ENCODE measurements around the gene RAB11B. TPM values are rescaled to one million over a fixed set of nuclear protein-coding genes. Genes with fewer than 3 reads are reported as not detected.

The RAB11B gene
- total and polyA plus RNA-seq, 2 of the 13 experiments (the other 11 are each of a cell fraction or from before 2014, with no cell fraction given), result 6.0 to 28.4 TPM

DNA sequence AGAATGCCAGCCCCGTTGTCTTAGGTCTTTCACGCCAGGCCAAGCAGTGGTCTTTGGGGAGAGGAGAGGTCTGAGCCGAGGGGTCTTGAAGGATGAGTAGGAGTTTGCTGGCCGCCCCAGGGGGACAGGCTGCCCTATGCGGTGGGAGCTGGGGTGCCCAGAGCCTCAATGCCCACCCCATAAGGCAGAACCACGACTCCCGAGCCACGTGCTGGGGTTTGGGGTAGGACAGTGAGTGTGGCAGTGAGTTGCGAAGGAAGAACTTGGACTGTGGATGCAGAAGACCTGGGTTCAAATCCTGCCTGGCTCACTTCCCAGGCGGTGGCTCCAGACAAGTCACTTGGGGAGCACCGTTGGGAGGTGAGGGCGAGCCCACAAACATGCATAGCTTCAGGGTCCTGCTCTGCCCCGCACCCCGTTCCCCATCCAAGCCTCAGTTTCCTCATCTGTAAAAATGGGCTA is 5.5 kb downstream of the RAB11B start:
- Histone ChIP-seq H3K27ac (ENCODE audit: extremely low read length, insufficient read depth, low read length) (no peak overlapping the region), H3K9me3 (ENCODE audit: low read length) (no peaks in the 10 kb centered on the region), H3K27me3 (ENCODE audit: control insufficient read depth in 1 of 2, insufficient read depth in 2 of 2, low read length in 2 of 2) (no peaks in the 10 kb centered on the region), H3K4me2 (ENCODE audit: low read depth, low read length) (no peak overlapping the region), H2AFZ (ENCODE audit: low read length) (no peak overlapping the region), H3K36me3 (replicated peaks in 1 of 2; ENCODE audit: control insufficient read depth in 1 of 2, insufficient read depth in 2 of 2, low read length in 2 of 2) (peaks cover 0 to 7% of the 10 kb centered on the region in 2 experiments; a peak in 1 of 5 replicates), H4K20me1 (ENCODE audit: insufficient read depth, low read length) (peaks cover 9% of the 10 kb centered on the region), H3K9ac (ENCODE audit: insufficient read depth, low read depth, low read length) (no peak overlapping the region), H3K79me2 (ENCODE audit: insufficient read depth, low read length) (peaks cover 55% of the 10 kb centered on the region), H3K4me1 (ENCODE audit: insufficient read depth, low read length) (peaks cover 65% of the 10 kb centered on the region), H3K4me3 (replicated peaks in 1 of 3; ENCODE audit: insufficient read depth in 1 of 3, low read depth in 2 of 3, low read length in 3 of 3) (no peak overlapping the region)
- CTCF ChIA-PET (ENCODE audit: low intra/inter-chr PET ratio, low total read pairs), result interaction anchor here (1.5 to 2.7 kb wide), 3 partner anchors 41 to 48 kb away, joined by 5 to 35 read pairs (median 5); no protein-coding TSS in a partner anchor
- TF ChIP-seq HIVEP1 (CRISPR knock-in tag; IDR thresholded peaks at IDR 0.05), result peak; percentile 24; the same call in 1 of the 2 replicates
- TF ChIP-seq, protein P1, sequence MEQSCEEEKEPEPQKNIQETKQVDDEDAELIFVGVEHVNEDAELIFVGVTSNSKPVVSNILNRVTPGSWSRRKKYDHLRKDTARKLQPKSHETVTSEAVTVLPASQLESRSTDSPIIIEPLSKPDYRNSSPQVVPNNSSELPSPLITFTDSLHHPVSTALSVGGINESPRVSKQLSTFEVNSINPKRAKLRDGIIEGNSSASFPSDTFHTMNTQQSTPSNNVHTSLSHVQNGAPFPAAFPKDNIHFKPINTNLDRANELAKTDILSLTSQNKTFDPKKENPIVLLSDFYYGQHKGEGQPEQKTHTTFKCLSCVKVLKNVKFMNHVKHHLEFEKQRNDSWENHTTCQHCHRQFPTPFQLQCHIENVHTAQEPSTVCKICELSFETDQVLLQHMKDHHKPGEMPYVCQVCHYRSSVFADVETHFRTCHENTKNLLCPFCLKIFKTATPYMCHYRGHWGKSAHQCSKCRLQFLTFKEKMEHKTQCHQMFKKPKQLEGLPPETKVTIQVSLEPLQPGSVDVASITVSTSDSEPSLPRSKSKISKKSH (CRISPR knock-in tag; IDR thresholded peaks at IDR 0.05; ENCODE audit: borderline replicate concordance), result no peak
- no peak for TF ChIP-seq PAWR (CRISPR knock-in tag; IDR thresholded peaks at IDR 0.05; ENCODE audit: borderline replicate concordance)
- peak; percentile 72; the same call in 1 of the 2 replicates for TF ChIP-seq ZNF629 (CRISPR knock-in tag; conservative IDR thresholded peaks at IDR 0.05)
- intact Hi-C loops (cut with micrococcal nuclease; ENCODE audit: unreplicated experiment), result loop anchor here (1.0 kb wide), 1 partner anchor 41 kb away; no protein-coding TSS in a partner anchor
- no TSS peak for BruUV-seq (replicated peaks)
- in situ Hi-C loops (cut with HindIII; ENCODE audit: extremely low pct_ligation_motif_present, low pct_unique_long_range_greater_than_20kb), result loop anchor here (5.0 kb wide), 1 partner anchor 43 kb away; no protein-coding TSS in a partner anchor
- 92% methylated on average over 14 of the region's 14 CpGs for WGBS (ENCODE audit: low lambda C conversion rate)
- no peak for FAIRE-seq
- POLR2A ChIA-PET, result interaction anchor here (0.6 to 1.2 kb wide), 2 partner anchors 9 to 171 kb away, joined by 3 read pairs; no protein-coding TSS in a partner anchor
- no peak for DNase-seq (ENCODE audit: low spot score)
- ATAC-seq, result no peak

DNA sequence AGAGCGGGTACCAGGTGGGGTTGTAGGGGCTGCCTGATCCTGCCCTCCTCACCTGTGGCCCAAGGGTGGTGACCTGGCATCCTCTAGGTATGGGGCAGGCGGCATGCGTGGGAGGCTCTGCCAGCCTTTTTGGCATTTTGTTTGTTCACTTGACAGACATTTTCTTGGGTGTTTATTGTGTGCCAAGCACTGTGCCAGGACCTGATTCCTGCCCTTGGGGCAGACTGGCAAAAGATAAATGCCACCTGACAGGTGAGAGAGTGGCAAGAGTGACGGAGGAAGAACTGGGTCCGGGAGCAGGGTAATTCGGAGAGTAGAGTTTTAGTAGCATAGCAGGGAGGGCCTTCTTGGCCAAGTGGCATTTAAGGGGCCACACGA is 6.0 kb downstream of the RAB11B start:
- in situ Hi-C loops (cut with HindIII; ENCODE audit: extremely low pct_ligation_motif_present, low pct_unique_long_range_greater_than_20kb), result loop anchor here (5.0 kb wide), 1 partner anchor 44 kb away; no protein-coding TSS in a partner anchor
- ChIA-PET POLR2A (no interaction called here), CTCF (ENCODE audit: low intra/inter-chr PET ratio, low total read pairs) (interaction anchor here (1.5 to 2.7 kb wide), 2 partner anchors 42 to 48 kb away, joined by 5 to 35 read pairs; no protein-coding TSS in a partner anchor)
- H3K79me2 ChIP-seq (ENCODE audit: insufficient read depth, low read length), result peaks cover 52% of the 10 kb centered on the region
- no TSS peak for BruUV-seq (replicated peaks)
- no peak overlapping the region for H3K4me3 ChIP-seq (replicated peaks in 1 of 3; ENCODE audit: insufficient read depth in 1 of 3, low read depth in 2 of 3, low read length in 3 of 3)
- no peak overlapping the region for H2AFZ ChIP-seq (ENCODE audit: low read length)
- peaks cover 9% of the 10 kb centered on the region for H4K20me1 ChIP-seq (ENCODE audit: insufficient read depth, low read length)
- no peak for ATAC-seq
- H3K27me3 ChIP-seq (ENCODE audit: control insufficient read depth in 1 of 2, insufficient read depth in 2 of 2, low read length in 2 of 2), result no peaks in the 10 kb centered on the region
- H3K27ac ChIP-seq (ENCODE audit: extremely low read length, insufficient read depth, low read length), result peak overlapping the region; percentile 25
- no peak for DNase-seq (ENCODE audit: low spot score)
- H3K9me3 ChIP-seq (ENCODE audit: low read length), result no peaks in the 10 kb centered on the region
- no peak for FAIRE-seq
- H3K9ac ChIP-seq (ENCODE audit: insufficient read depth, low read depth, low read length), result no peak overlapping the region
- H3K4me1 ChIP-seq (ENCODE audit: insufficient read depth, low read length), result peaks cover 61% of the 10 kb centered on the region
- H3K36me3 ChIP-seq (replicated peaks in 1 of 2; ENCODE audit: control insufficient read depth in 1 of 2, insufficient read depth in 2 of 2, low read length in 2 of 2), result peaks cover 0 to 7% of the 10 kb centered on the region in 2 experiments; a peak in 1 of 5 replicates
- H3K4me2 ChIP-seq (ENCODE audit: low read depth, low read length), result no peak overlapping the region
- 92% methylated on average over 7 of the region's 7 CpGs for WGBS (ENCODE audit: low lambda C conversion rate)
- intact Hi-C loops (cut with micrococcal nuclease; ENCODE audit: unreplicated experiment), result loop anchor here (1.0 kb wide), 1 partner anchor 42 kb away; no protein-coding TSS in a partner anchor
- TF ChIP-seq CHD4 (IDR thresholded peaks at IDR 0.05; ENCODE audit: borderline replicate concordance, low read length) (peak; percentile 63; the same call in 1 of the 2 replicates), SKI (IDR thresholded peaks at IDR 0.05; ENCODE audit: partially characterized antibody) (no peak), HNRNPL (IDR thresholded peaks at IDR 0.05; ENCODE audit: low read depth, low read length) (0 out of 2 replicates have a peak, but pooled peaks have one; percentile 50), NR3C1 (CRISPR knock-in tag; IDR thresholded peaks at IDR 0.05) (no peak), BORCS8-MEF2B (CRISPR knock-in tag; IDR thresholded peaks at IDR 0.05) (no peak), ZNF430 (CRISPR knock-in tag; IDR thresholded peaks at IDR 0.05) (0 out of 2 replicates have a peak, but pooled peaks have one; percentile 49)
- TF ChIP-seq, protein P2, sequence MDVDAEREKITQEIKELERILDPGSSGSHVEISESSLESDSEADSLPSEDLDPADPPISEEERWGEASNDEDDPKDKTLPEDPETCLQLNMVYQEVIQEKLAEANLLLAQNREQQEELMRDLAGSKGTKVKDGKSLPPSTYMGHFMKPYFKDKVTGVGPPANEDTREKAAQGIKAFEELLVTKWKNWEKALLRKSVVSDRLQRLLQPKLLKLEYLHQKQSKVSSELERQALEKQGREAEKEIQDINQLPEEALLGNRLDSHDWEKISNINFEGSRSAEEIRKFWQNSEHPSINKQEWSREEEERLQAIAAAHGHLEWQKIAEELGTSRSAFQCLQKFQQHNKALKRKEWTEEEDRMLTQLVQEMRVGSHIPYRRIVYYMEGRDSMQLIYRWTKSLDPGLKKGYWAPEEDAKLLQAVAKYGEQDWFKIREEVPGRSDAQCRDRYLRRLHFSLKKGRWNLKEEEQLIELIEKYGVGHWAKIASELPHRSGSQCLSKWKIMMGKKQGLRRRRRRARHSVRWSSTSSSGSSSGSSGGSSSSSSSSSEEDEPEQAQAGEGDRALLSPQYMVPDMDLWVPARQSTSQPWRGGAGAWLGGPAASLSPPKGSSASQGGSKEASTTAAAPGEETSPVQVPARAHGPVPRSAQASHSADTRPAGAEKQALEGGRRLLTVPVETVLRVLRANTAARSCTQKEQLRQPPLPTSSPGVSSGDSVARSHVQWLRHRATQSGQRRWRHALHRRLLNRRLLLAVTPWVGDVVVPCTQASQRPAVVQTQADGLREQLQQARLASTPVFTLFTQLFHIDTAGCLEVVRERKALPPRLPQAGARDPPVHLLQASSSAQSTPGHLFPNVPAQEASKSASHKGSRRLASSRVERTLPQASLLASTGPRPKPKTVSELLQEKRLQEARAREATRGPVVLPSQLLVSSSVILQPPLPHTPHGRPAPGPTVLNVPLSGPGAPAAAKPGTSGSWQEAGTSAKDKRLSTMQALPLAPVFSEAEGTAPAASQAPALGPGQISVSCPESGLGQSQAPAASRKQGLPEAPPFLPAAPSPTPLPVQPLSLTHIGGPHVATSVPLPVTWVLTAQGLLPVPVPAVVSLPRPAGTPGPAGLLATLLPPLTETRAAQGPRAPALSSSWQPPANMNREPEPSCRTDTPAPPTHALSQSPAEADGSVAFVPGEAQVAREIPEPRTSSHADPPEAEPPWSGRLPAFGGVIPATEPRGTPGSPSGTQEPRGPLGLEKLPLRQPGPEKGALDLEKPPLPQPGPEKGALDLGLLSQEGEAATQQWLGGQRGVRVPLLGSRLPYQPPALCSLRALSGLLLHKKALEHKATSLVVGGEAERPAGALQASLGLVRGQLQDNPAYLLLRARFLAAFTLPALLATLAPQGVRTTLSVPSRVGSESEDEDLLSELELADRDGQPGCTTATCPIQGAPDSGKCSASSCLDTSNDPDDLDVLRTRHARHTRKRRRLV (CRISPR knock-in tag; IDR thresholded peaks at IDR 0.05), result no peak
